ENCODE results near the gene FREM1.

FREM1 gene

DNA sequence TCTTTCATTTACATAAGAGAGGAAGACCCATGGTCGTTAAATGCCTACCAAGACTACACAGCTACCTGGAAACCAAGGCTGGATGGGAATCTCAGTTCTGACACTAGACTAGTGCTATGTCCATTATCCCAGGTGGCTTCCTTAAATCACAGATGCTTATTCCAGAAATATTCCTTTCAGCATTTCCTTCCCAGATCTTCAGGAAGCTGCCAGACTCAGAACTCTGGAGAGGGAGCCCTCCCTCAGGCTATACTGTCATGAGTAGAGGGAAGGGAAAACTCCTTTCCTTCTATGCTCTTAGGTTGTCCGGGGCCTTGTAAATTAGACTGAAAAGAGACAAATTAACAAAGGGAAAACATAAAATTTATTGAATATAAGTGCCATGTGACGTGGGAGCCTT is 20.8 kb downstream of the FREM1 start:
- H3K4me3 ChIP-seq (ENCODE audit: severe bottlenecking), result no peak overlapping the region
- H3K36me3 ChIP-seq (ENCODE audit: low read depth), result no peaks in the 10 kb centered on the region
- DNase-seq (ENCODE audit: low spot score) (no peak), ATAC-seq (ENCODE audit: low read depth) (no peak)
- no peak for TF ChIP-seq CTCF (IDR thresholded peaks at IDR 0.05; ENCODE audit: poor library complexity, severe bottlenecking)
- H3K4me1 ChIP-seq (ENCODE audit: insufficient read depth, poor library complexity, severe bottlenecking), result no peaks in the 10 kb centered on the region
- no peak overlapping the region for H3K27ac ChIP-seq (ENCODE audit: poor library complexity, severe bottlenecking)
- no peaks in the 10 kb centered on the region for H3K9me3 ChIP-seq (ENCODE audit: severe bottlenecking)
- H3K27me3 ChIP-seq (ENCODE audit: insufficient read depth, poor library complexity, severe bottlenecking), result no peaks in the 10 kb centered on the region

- no peak for DNase-seq (ENCODE audit: low spot score)
- H3K4me1 ChIP-seq (ENCODE audit: insufficient read depth, poor library complexity, severe bottlenecking), result no peaks in the 10 kb centered on the region
- H3K27ac ChIP-seq (ENCODE audit: poor library complexity, severe bottlenecking), result no peak overlapping the region
- H3K27me3 ChIP-seq (ENCODE audit: insufficient read depth, poor library complexity, severe bottlenecking), result no peaks in the 10 kb centered on the region
- H3K4me3 ChIP-seq (ENCODE audit: severe bottlenecking), result no peak overlapping the region
- no peak for ATAC-seq (ENCODE audit: low read depth)
- no peaks in the 10 kb centered on the region for H3K9me3 ChIP-seq (ENCODE audit: severe bottlenecking)
- no peaks in the 10 kb centered on the region for H3K36me3 ChIP-seq (ENCODE audit: low read depth)
- TF ChIP-seq CTCF (IDR thresholded peaks at IDR 0.05; ENCODE audit: poor library complexity, severe bottlenecking), result no peak
These were observed 21.4 kb downstream of the FREM1 start for GRCh38 chr9:14888875-14889274.

DNA sequence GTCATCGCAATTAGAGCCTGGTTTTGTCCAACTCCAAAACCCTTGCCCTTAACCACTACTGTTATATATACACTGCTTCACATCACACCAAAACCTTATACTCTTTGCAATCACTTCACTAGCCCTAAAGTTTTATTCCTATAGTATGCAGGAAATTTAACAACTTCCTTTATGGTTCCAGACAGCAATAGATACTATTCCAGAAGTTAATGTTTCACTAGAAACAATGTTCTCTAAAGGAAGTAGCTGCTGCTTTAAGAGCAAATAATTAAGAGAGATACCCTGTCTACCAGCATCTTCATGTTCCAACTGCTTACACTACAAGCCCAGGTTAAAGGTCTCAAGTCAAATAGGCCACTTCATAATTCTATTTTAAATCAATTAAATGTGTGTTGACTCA is 22.0 kb downstream of the FREM1 start:
- TF ChIP-seq CTCF (IDR thresholded peaks at IDR 0.05; ENCODE audit: poor library complexity, severe bottlenecking), result no peak
- Histone ChIP-seq H3K9me3 (ENCODE audit: severe bottlenecking) (no peaks in the 10 kb centered on the region), H3K4me3 (ENCODE audit: severe bottlenecking) (no peak overlapping the region), H3K36me3 (ENCODE audit: low read depth) (no peaks in the 10 kb centered on the region), H3K27ac (ENCODE audit: poor library complexity, severe bottlenecking) (no peak overlapping the region), H3K27me3 (ENCODE audit: insufficient read depth, poor library complexity, severe bottlenecking) (no peaks in the 10 kb centered on the region), H3K4me1 (ENCODE audit: insufficient read depth, poor library complexity, severe bottlenecking) (no peaks in the 10 kb centered on the region)
- no peak for DNase-seq (ENCODE audit: low spot score)
- ATAC-seq (ENCODE audit: low read depth), result no peak

- ATAC-seq (ENCODE audit: low read depth), result no peak
- H3K36me3 ChIP-seq (ENCODE audit: low read depth), result no peaks in the 10 kb centered on the region
- no peak for DNase-seq (ENCODE audit: low spot score)
- H3K9me3 ChIP-seq (ENCODE audit: severe bottlenecking), result no peaks in the 10 kb centered on the region
- H3K27me3 ChIP-seq (ENCODE audit: insufficient read depth, poor library complexity, severe bottlenecking), result no peaks in the 10 kb centered on the region
- no peaks in the 10 kb centered on the region for H3K4me1 ChIP-seq (ENCODE audit: insufficient read depth, poor library complexity, severe bottlenecking)
- no peak overlapping the region for H3K4me3 ChIP-seq (ENCODE audit: severe bottlenecking)
- TF ChIP-seq CTCF (IDR thresholded peaks at IDR 0.05; ENCODE audit: poor library complexity, severe bottlenecking), result no peak
- H3K27ac ChIP-seq (ENCODE audit: poor library complexity, severe bottlenecking), result no peak overlapping the region
These were observed 23.1 kb downstream of the FREM1 start for GRCh38 chr9:14887149-14887548.

DNA sequence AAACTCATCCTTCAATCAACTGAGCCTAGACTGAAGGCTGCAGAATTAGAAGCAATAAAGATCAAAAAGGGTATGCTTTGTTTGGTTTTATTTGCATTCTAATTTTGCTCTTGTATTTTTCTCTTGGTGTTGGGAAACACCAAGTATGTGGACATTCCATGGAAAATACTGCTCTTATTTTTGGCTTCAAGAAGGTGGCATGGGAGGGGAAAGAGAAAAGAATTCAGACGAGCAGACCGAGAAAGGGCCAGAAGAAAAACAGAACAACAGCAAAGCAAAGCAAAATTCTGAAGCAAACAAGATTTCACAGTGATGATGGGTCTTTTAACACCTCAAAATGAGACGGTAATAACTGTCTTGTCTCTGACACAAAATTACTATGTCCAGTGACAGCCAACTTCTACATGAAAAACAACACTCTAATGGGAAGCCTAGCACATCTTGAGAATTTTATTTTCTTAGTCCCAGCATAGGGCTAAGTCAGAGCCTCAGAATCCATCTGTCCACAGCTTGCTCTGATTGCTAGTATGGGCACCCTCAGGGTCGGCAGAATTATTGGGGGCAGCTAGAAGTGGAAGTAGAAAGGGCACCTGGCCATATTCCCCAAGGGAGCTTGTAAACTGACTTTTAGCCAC is 26.8 kb downstream of the FREM1 start:
- Histone ChIP-seq H3K4me3 (ENCODE audit: severe bottlenecking) (no peak overlapping the region), H3K36me3 (ENCODE audit: low read depth) (no peaks in the 10 kb centered on the region), H3K27ac (ENCODE audit: poor library complexity, severe bottlenecking) (no peak overlapping the region), H3K27me3 (ENCODE audit: insufficient read depth, poor library complexity, severe bottlenecking) (no peaks in the 10 kb centered on the region), H3K4me1 (ENCODE audit: insufficient read depth, poor library complexity, severe bottlenecking) (no peaks in the 10 kb centered on the region), H3K9me3 (ENCODE audit: severe bottlenecking) (no peaks in the 10 kb centered on the region)
- ATAC-seq (ENCODE audit: low read depth) (no peak), DNase-seq (ENCODE audit: low spot score) (no peak)
- TF ChIP-seq CTCF (IDR thresholded peaks at IDR 0.05; ENCODE audit: poor library complexity, severe bottlenecking), result no peak

Data from RWPE2 (cell line).